HG03039 (cell line): ENCODE data around the gene BICC1.

Source experiments
- ATAC-seq: cut with Tn5 transposase; IDR thresholded peaks from one replicate; pipeline ENCODE4 v1.9.1; 2021; ENCODE audit warnings: mild to moderate bottlenecking, moderate library complexity; ENCODE audit not compliant: unreplicated experiment

The BICC1 gene, protein sequence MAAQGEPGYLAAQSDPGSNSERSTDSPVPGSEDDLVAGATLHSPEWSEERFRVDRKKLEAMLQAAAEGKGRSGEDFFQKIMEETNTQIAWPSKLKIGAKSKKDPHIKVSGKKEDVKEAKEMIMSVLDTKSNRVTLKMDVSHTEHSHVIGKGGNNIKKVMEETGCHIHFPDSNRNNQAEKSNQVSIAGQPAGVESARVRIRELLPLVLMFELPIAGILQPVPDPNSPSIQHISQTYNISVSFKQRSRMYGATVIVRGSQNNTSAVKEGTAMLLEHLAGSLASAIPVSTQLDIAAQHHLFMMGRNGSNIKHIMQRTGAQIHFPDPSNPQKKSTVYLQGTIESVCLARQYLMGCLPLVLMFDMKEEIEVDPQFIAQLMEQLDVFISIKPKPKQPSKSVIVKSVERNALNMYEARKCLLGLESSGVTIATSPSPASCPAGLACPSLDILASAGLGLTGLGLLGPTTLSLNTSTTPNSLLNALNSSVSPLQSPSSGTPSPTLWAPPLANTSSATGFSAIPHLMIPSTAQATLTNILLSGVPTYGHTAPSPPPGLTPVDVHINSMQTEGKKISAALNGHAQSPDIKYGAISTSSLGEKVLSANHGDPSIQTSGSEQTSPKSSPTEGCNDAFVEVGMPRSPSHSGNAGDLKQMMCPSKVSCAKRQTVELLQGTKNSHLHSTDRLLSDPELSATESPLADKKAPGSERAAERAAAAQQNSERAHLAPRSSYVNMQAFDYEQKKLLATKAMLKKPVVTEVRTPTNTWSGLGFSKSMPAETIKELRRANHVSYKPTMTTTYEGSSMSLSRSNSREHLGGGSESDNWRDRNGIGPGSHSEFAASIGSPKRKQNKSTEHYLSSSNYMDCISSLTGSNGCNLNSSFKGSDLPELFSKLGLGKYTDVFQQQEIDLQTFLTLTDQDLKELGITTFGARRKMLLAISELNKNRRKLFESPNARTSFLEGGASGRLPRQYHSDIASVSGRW

DNA sequence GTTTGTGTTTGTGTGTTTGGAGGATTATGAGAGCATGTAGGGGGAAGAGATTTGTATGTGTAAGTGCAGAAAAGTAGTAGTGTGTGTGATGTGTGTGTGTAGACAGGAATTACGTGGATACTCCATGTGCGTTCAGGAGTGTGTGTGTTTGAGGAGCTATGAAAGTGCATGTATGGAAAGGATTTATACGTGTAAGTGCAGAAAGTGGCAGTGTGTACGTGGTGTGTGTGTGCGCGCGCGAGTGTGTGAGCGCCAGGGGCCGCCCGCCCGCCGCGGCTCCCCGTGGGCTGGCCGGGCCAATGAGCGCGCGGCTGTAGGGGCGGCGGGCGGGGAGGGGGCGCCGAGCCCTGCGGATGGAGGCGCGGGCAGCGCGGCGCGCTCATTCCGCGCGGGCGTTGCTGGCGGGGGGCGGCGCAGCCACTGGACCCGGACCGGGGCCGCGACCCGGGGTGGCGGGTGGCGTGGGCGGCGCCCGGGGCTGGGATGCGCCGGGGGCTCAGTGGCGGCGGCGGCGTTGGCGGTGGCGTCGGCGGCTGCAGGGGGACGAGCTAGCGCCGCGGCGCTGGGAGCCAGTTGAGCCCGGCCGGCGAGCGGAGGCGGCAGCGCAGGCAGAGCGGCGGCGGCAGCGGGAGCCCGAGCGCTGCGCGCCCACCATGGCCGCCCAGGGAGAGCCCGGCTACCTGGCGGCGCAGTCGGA, at the start of gene BICC1:
BICC1 (plus strand) TSS at position 382 of the 697 bp plus-strand sequence; CDS start at position 654, 272 bp downstream.
- ATAC-seq: no peak

DNA sequence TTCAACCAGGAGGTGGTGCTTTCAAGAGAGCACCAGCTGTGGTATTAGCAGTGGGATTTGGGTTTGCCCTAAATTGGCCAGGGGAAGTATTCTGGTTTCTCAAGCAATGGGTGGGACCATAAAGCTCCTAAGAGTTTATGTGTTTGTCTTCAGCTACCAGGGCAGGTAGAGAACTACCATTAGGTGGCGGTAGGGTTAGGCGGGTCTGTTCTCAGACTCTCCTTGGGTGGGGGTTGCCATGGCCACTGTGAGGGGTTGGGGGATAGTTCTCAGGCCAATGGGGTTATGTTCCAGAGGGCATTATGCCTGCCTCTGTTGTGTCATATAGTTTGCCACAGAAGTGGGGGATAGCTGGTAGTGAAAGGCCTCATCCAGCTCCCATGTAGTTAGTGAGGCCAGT, 47.7 kb upstream of the BICC1 start:
- ATAC-seq: no peak

DNA sequence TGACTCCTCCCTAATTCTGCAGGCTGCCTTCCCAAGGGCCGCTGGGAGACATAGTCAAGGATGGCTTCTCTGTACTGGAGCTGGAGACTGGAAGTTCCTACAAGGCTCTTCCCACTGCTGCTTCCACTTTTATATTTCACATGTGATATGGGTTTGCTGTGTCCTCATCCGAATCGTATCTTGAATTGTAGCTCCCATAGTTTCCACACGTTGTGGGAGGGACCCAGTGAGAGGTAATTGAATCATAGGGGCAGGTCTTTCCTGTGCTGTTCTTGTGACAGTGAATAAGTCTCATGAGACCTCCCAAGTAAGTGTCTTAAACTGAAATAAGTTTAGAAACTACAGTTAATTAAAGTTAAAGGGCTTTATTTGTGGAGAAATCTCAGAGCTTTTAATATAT, 47.0 kb upstream of the BICC1 start:
- no peak for ATAC-seq

DNA sequence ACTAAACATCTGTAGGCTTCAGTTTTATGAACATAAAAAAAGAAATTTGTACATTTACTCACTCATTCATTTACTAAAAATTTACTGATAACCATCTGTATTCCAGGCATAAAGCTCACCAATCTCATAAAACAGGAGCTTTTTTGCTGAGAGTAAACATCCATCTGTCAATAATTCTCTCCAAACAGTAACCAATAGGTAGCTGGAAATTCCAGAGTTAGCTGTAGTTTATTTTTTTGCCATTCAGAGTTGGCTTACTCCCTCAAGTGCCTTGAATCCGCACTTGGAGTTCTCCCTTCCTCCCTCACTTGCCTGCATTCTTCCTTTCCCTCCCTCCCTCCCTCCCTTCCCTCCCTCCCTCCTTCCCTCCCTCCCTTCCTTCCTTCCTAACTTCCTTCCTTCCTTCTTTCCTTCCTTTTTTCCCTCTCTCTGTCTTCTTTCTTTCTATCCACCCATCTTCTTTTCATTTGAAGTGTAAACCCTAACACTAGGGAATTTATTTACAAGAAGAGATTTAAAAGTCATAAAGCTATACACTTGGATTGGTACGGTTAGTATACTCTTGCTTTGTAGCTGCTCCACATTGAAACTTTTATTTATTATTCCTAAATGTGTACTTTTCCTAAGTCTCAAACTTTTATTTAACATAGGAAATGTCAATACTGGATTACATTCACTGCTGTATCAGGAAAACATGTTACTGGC, 44.6 kb upstream of the BICC1 start:
- no peak for ATAC-seq

- ATAC-seq: no peak
These were observed 38.7 kb upstream of the BICC1 start for GRCh38 chr10:58473976-58474375.

DNA sequence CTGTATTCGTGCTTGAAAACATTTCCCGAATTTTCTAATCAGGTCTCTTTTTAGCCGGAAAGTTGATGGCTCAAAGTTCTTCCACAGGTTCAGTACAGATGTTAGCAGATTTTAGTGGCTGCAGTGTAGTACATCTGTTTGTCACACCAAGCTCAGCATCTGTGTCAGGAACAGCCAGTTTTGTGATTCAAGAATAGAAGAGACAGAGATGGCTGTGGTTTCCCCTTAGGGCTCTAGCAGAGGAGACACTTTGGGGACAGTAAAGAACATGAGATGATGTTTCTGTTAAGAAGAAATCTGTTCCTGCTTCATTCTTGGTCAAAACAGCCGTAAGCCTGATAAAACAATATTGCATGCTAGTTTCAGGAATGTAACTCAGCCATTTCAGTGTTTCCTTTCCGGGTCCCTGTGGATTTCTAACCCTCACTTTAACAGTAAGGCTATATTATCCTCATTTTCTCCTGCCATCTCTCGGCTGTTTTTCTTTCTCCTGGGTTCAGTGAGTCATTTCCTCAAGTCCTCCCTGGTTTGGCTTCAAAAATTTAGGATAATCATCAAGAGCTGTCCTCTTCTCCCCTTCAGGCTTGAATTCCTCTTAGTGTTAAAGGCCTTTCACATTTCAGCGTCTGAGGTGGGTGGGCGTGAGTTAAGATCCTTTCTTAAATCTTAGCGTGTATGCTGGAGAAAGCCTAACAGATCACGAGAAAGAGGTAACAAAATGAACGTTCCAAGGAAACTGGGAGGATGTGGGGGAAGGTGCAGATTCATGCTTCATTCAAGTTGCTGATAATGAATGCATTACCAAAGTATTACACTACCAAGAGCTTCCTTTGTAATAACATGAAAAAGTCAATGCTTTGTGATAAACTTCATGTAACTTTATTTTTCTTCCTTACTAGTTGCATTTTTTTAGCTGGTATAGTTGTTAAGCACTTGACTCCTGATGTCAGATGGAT, 37.1 kb upstream of the BICC1 start:
- ATAC-seq: no peak

GRCh38 chr10:58477122-58477521, 35.5 kb upstream of the BICC1 start:
- no peak for ATAC-seq

DNA sequence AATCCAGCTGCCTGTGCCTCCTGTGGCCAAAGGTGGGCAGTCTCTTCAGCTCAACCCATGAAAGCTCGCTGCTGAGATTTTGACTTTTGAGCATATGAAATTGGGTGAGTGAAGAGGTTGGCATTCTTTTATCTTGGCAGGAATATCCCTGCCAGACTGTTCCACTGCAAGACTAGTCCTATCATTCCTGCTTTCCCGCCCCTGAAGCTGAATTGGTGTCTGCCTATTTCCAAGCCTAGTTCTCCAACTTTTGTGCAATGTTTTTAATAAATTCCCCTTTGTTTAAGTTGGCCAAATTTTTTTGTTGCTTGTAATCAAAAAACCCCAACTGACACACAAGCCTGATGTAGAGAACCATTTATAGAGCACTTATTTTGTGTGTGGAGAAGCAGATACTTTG, 34.8 kb upstream of the BICC1 start:
- no peak for ATAC-seq

- ATAC-seq: no peak
These were observed 33.6 kb upstream of the BICC1 start for GRCh38 chr10:58479045-58479444.

DNA sequence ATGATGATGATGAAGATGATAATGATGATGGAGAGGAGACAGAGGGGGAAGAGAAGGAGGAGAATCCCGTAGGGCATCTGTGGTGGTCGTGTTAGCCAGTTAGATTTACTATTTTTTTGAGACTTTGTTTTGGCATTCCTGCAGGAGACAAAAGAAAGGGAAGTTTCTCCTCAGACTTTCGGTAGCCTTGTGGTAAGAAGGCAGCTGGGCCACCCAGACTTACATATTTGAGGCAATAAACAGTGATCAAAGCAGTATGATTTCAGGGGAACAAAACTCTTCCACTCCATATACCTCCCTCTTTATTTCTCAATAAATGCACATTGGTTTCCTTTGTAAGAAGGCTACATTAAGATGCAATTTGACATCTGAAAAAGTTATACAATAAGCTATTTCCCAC, 32.4 kb upstream of the BICC1 start:
- no peak for ATAC-seq

GRCh38 chr10:58481569-58482109, 31.0 kb upstream of the BICC1 start:
- ATAC-seq: no peak

DNA sequence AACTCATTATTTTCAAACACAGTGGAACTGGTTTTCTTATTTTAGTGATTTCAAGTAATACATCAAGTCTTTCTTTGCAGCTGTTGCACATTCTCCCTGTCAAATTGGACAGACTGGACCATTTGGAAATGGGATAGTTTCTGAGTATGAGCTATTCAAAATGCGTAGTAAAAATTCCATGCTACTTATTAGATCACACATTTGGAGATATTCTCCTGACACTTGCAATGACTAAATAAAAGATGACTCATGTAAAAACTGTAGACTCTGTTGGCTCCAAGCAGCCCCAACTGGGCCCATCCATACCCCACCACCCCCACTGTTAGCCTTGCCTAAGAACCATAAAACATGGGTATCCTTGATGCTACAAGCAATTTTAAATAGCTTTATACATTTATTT, 25.9 kb upstream of the BICC1 start:
- no peak for ATAC-seq

GRCh38 chr10:58488921-58489320, 23.8 kb upstream of the BICC1 start:
- no peak for ATAC-seq

- no peak for ATAC-seq
These were observed 9.7 kb upstream of the BICC1 start for GRCh38 chr10:58502956-58503355.

GRCh38 chr10:58508316-58508715, 4.4 kb upstream of the BICC1 start:
- no peak for ATAC-seq

- ATAC-seq: no peak
These were observed 744 bp upstream of the BICC1 start for GRCh38 chr10:58511765-58512490.

DNA sequence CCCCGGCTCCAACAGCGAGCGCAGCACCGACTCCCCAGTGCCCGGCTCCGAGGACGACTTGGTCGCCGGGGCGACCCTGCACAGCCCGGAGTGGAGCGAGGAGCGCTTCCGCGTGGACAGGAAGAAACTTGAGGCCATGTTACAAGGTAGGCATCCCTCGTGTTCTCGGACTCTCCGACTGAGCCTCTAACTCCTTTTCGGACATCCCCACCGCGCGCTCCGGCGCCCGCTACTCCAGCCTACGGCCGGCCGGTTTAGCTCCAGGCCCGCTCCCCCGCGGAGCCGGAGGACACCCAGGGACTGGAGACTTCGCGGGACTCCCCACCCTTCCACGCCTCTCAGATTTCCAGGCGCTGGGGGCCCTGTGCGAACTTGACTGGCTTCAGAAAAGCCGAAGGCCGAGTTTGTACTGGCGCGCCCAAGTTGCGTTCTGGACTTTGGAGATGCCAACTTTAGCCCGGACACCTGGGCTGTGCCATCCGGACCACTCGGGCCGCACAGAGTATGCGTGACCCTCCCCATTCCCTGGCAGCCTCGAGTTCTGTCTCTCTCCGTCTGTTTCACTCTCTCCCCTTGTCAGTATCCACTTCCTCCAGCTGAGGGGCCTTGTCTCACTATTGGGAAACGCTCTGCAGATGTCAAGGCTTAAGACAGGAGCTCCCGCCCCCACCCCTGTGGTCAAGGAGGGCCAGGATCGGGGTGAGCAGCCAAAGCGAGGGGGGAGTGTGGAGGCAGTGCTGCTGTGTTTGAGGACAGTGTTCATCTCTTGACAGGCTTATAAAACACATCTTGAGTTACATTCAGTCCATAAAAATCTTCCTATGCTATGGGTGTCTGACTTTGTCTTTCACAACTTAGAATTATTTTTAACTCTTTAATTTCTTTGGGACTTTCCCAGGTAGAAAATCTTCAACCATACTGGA, 777 bp downstream of the BICC1 start:
- no peak for ATAC-seq
